Brain microvascular endothelial cell (primary cell): ENCODE data around the gene SMARCD3.

Experiments
- DNase-seq: peaks from one replicate; pipeline ENCODE4 v3.0.0-alpha.2; 2020
- H3K27ac ChIP-seq: fragments of 250-450 bp; sonication (Bioruptor Pico); 2 replicates; pipeline ENCODE4 v1.5.1; 2020; ENCODE audit warnings: mild to moderate bottlenecking, moderate library complexity
- H3K27me3 ChIP-seq: fragments of 250-450 bp; sonication (Bioruptor Pico); replicated peaks from 2 replicates; pipeline ENCODE4 v1.5.1; 2020; ENCODE audit warnings: mild to moderate bottlenecking
- H3K36me3 ChIP-seq: fragments of 250-450 bp; sonication (Bioruptor Pico); replicated peaks from 2 replicates; pipeline ENCODE4 v1.5.1; 2020; ENCODE audit warnings: mild to moderate bottlenecking
- H3K4me3 ChIP-seq: 2 replicates; pipeline ENCODE4 v1.5.1; 2011; ENCODE audit warnings: low read depth, mild to moderate bottlenecking, control low read depth, low read length, moderate library complexity
- CTCF ChIP-seq: IDR thresholded peaks from 2 replicates; pipeline ENCODE4 v1.5.1; 2011; ENCODE audit warnings: low read depth, mild to moderate bottlenecking, moderate library complexity, low read length, control low read depth, inconsistent platforms; ENCODE audit errors: missing control alignments
- in situ Hi-C: cut with HindIII; loops from 2 replicates; pipeline ENCODE4 v1.10.0; 2017; ENCODE audit warnings: low sequenced_read_pairs, low pct_ligation_motif_present

SMARCD3 gene

GRCh38 chr7:151249732-151250072 is 1.2 kb upstream of the SMARCD3 start:
- in situ Hi-C loops: no loop called here
- no peak for TF ChIP-seq CTCF
- no peak overlapping the region for H3K27ac ChIP-seq
- H3K36me3 ChIP-seq: no peaks in the 10 kb centered on the region
- H3K27me3 ChIP-seq: no peaks in the 10 kb centered on the region
- H3K4me3 ChIP-seq: no peak overlapping the region
- peak; percentile 8 for DNase-seq

DNA sequence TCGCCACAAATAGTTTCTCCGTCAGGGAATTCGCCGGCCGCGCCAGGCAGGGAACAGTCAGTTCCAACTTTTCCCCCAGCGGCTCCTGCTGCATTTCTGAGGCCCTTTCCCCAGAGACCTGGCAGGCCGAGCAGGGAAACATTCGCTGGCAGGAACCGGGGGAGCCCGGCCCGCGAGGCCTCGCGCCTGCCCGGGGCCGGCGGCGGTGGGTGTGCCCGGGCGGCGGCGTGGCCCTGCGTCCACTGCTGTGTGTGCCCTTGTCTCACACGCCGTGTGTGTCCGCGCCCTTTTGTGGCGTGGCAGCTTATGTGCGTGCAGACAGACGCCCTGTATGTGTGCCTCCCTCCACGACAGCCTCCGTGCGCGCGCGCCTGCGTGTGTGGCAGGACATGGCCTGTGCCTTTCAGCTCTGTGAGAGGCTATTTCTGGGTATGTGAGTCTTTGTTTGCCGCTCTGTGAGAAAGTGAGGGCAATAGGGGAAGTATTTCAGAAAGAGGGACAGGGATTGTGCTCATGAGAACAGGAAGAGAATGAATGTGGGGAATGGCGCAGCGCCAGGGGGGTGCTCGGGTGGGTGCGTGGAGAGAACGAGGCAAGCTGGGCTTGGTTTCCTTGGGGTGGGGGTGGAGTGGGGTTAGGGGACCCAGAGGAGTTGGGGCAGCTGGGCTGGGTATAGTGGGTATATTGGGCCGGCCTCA is 689 bp upstream of the SMARCD3 start:
- in situ Hi-C loops: no loop called here
- peak overlapping the region; percentile 73 for H3K4me3 ChIP-seq

DNA sequence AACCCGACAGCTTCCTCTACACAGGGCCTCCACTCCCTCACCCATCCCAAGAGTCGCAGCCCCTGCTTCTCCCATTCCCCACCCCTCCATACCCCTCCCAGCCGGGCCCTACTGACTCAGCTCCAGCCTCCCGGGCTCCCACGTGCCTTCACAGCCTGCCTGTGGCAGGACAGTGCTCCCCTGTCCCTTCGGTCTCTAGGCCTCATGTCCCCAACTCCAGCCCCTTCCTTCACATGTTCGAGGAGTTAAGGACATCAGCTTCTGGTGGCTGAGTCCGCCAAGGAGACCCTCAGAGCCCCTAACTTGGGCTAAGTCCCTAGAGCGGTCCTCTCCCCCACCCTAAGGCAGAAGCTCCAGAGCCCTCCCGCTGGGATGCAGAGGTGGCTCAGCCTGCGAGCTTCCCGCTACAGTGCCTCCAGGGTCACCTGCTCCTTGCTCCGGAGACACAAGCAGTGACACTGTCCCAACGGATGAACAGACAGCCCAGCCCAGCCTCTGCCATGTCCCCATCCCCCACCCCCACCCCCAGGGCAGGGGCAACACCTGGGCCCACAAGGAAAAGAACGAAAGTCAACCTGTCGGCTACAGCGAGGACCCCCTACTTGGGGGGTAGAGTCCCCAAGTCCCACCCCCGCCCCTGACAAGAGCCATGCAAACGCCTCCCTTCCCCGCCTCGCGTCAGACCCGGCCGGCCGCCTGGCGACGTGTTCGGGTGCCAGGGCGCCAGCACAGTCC is 716 bp downstream of the SMARCD3 start:
- H3K36me3 ChIP-seq: no peaks in the 10 kb centered on the region
- H3K4me3 ChIP-seq: peak overlapping the region; percentile 73
- TF ChIP-seq CTCF: no peak
- in situ Hi-C loops: no loop called here
- no peak overlapping the region for H3K27ac ChIP-seq
- no peaks in the 10 kb centered on the region for H3K27me3 ChIP-seq
- no peak for DNase-seq

More for the DNA sequence above, 689 bp upstream of the SMARCD3 start:
- TF ChIP-seq CTCF: no peak
- peak overlapping the region; percentile 58 for H3K27ac ChIP-seq
- H3K27me3 ChIP-seq: no peaks in the 10 kb centered on the region
- DNase-seq: peak; percentile 59
- no peaks in the 10 kb centered on the region for H3K36me3 ChIP-seq

- no peak for DNase-seq
- no peak for TF ChIP-seq CTCF
- H3K4me3 ChIP-seq: peak overlapping the region; percentile 73
- in situ Hi-C loops: no loop called here
- H3K27ac ChIP-seq: no peak overlapping the region
- H3K27me3 ChIP-seq: no peaks in the 10 kb centered on the region
- H3K36me3 ChIP-seq: peaks cover under 1% of the 10 kb centered on the region
Measured at GRCh38 chr7:151246851-151247580, 1.5 kb downstream of the SMARCD3 start.

GRCh38 chr7:151246102-151246850 is 2.2 kb downstream of the SMARCD3 start:
- H3K4me3 ChIP-seq: no peak overlapping the region
- no peaks in the 10 kb centered on the region for H3K27me3 ChIP-seq
- in situ Hi-C loops: no loop called here
- DNase-seq: no peak
- no peak overlapping the region for H3K27ac ChIP-seq
- peaks cover 7% of the 10 kb centered on the region for H3K36me3 ChIP-seq
- no peak for TF ChIP-seq CTCF
